NCI-H526 treated with DMSO at 0.1 percent for 48 hours (cell line): ENCODE measurements around the gene FPGT.
A peak's percentile ranks its signal among the peaks of the same experiment; 100 is the strongest.
"Not testable (repeated sequence)": the region's sequence is repeated elsewhere in the genome, so short reads cannot be mapped to it uniquely, and the experiment has no call there.

Experiments used
- DNase-seq: peaks from one replicate; lab custom pipeline; 2025; lab: John Stamatoyannopoulos, UW

FPGT gene

GRCh38 chr1:74197657-74198552 lies at the start of gene FPGT, which contains the start of gene LRRIQ3:
TSS of gene FPGT (plus strand) at chr1:74198242. CDS start at chr1:74198279, 37 bp downstream.
TSS of gene LRRIQ3 (minus strand) at chr1:74198176. CDS start at chr1:74183684, 14,492 bp downstream.
- peak; percentile 89 for DNase-seq

- DNase-seq = no peak
These were observed 38.0 kb upstream of the FPGT start for GRCh38 chr1:74160046-74160445.

- no peak for DNase-seq
These were observed 36.5 kb upstream of the FPGT start for GRCh38 chr1:74161497-74161896.

- no peak for DNase-seq
These were observed 35.7 kb upstream of the FPGT start for GRCh38 chr1:74162333-74162732.

GRCh38 chr1:74174423-74174822 lies 23.6 kb upstream of the FPGT start:
- not testable (repeated sequence) for DNase-seq

GRCh38 chr1:74180490-74180889 lies 17.6 kb upstream of the FPGT start:
- no peak for DNase-seq

GRCh38 chr1:74193908-74194307 lies 4.1 kb upstream of the FPGT start:
- no peak for DNase-seq

GRCh38 chr1:74195339-74195738 lies 2.7 kb upstream of the FPGT start:
- no peak for DNase-seq

- no peak for DNase-seq
These were observed 787 bp upstream of the FPGT start for GRCh38 chr1:74197255-74197654.

- no peak for DNase-seq
These were observed 1.5 kb downstream of the FPGT start for GRCh38 chr1:74199504-74199903.

- no peak for DNase-seq
These were observed 7.2 kb downstream of the FPGT start for GRCh38 chr1:74205266-74205665.

GRCh38 chr1:74215229-74215628 lies 17.2 kb downstream of the FPGT start:
- DNase-seq = no peak

GRCh38 chr1:74222701-74223100 lies 24.7 kb downstream of the FPGT start:
- no peak for DNase-seq

GRCh38 chr1:74223453-74223852 lies 25.4 kb downstream of the FPGT start:
- no peak for DNase-seq

GRCh38 chr1:74235153-74235552 lies 37.1 kb downstream of the FPGT start, which contains the start of gene TNNI3K:
TSS of gene TNNI3K (plus strand) at chr1:74235387. CDS start at chr1:74235452, 65 bp downstream.
- DNase-seq = no peak

- no peak for DNase-seq
These were observed 38.4 kb downstream of the FPGT start for GRCh38 chr1:74236440-74236839.

GRCh38 chr1:74237035-74237434 lies 39.0 kb downstream of the FPGT start:
- no peak for DNase-seq

GRCh38 chr1:74237787-74238186 lies 39.7 kb downstream of the FPGT start:
- DNase-seq = no peak

GRCh38 chr1:74245168-74245772 lies 47.2 kb downstream of the FPGT start:
- no peak for DNase-seq

GRCh38 chr1:74246315-74246714 lies 48.3 kb downstream of the FPGT start:
- no peak for DNase-seq

GRCh38 chr1:74247881-74248528 lies 50.0 kb downstream of the FPGT start:
- no peak for DNase-seq

GRCh38 chr1:74253243-74253824 lies 55.3 kb downstream of the FPGT start:
- not testable (repeated sequence) for DNase-seq
